ENCODE data around the gene TWSG1.
"Not testable (repeated sequence)": the region's sequence is repeated elsewhere in the genome, so short reads cannot be mapped to it uniquely, and the experiment has no call there.

Gene TWSG1

GRCh38 chr18:9428862-9429661 lies 94.5 kb downstream of the TWSG1 start:
- no peak overlapping the region for H3K27ac ChIP-seq (replicated peaks)
- DNase-seq (ENCODE audit: low read depth in 1 of 2, low spot score in 1 of 2): no peak

GRCh38 chr18:9429662-9429993 lies 95.1 kb downstream of the TWSG1 start:
- Histone ChIP-seq H3K27me3 (ENCODE audit: insufficient read depth, poor library complexity, severe bottlenecking) (no peaks in the 10 kb centered on the region), H3K27ac (replicated peaks) (no peak overlapping the region), H3K4me3 (replicated peaks; ENCODE audit: insufficient read depth, low read length) (no peak overlapping the region)
- TF ChIP-seq SPI1 (IDR thresholded peaks at IDR 0.05; ENCODE audit: borderline replicate concordance, low read depth) (no peak), POLR2AphosphoS5 (IDR thresholded peaks at IDR 0.05; ENCODE audit: low read depth) (no peak), REST (IDR thresholded peaks at IDR 0.05; ENCODE audit: insufficient replicate concordance, low read depth) (no peak), GABPA (IDR thresholded peaks at IDR 0.05; ENCODE audit: low read depth) (no peak)
- DNase-seq (ENCODE audit: low read depth in 1 of 2, low spot score in 1 of 2): no peak

More at GRCh38 chr18:9428862-9429661, 94.5 kb downstream of the TWSG1 start:
- TF ChIP-seq SPI1 (IDR thresholded peaks at IDR 0.05; ENCODE audit: borderline replicate concordance, low read depth) (no peak), POLR2AphosphoS5 (IDR thresholded peaks at IDR 0.05; ENCODE audit: low read depth) (no peak), GABPA (IDR thresholded peaks at IDR 0.05; ENCODE audit: low read depth) (no peak), REST (IDR thresholded peaks at IDR 0.05; ENCODE audit: insufficient replicate concordance, low read depth) (no peak), CTCF (IDR thresholded peaks at IDR 0.05; ENCODE audit: insufficient read depth, low read length) (no peak)
- H3K27me3 ChIP-seq (ENCODE audit: insufficient read depth, poor library complexity, severe bottlenecking): no peaks in the 10 kb centered on the region
- no peak overlapping the region for H3K4me3 ChIP-seq (replicated peaks; ENCODE audit: insufficient read depth, low read length)

GRCh38 chr18:9430315-9430714 lies 95.7 kb downstream of the TWSG1 start:
- DNase-seq (ENCODE audit: low read depth in 1 of 2, low spot score in 1 of 2); H3K27ac ChIP-seq (replicated peaks); H3K4me3 ChIP-seq (replicated peaks; ENCODE audit: insufficient read depth, low read length); H3K27me3 ChIP-seq (ENCODE audit: insufficient read depth, poor library complexity, severe bottlenecking): not testable (repeated sequence)

GRCh38 chr18:9431296-9431695 lies 96.7 kb downstream of the TWSG1 start:
- no peak overlapping the region for H3K4me3 ChIP-seq (replicated peaks; ENCODE audit: insufficient read depth, low read length)
- no peak overlapping the region for H3K27ac ChIP-seq (replicated peaks)
- no peak for DNase-seq (ENCODE audit: low read depth in 1 of 2, low spot score in 1 of 2)
- no peaks in the 10 kb centered on the region for H3K27me3 ChIP-seq (ENCODE audit: insufficient read depth, poor library complexity, severe bottlenecking)
- TF ChIP-seq REST (IDR thresholded peaks at IDR 0.05; ENCODE audit: insufficient replicate concordance, low read depth): no peak
- no peak for TF ChIP-seq POLR2AphosphoS5 (IDR thresholded peaks at IDR 0.05; ENCODE audit: low read depth)
